Stimulated activated CD4-positive, alpha-beta T cell treated with anti-CD3 and anti-CD28 coated beads, Interleukin-4, amount 100 ng/mL, for 48 hours (primary cell): ENCODE data around the gene CTNNBL1.
"Not testable (repeated sequence)": the region's sequence is repeated elsewhere in the genome, so short reads cannot be mapped to it uniquely, and the experiment has no call there.

Experiments used
- DNase-seq, 2 donors: peaks; one replicate each; pipeline ENCODE4 v3.0.0-alpha.2; 2020; ENCODE audit warnings: low read depth in 2 of 2

Gene CTNNBL1

DNA sequence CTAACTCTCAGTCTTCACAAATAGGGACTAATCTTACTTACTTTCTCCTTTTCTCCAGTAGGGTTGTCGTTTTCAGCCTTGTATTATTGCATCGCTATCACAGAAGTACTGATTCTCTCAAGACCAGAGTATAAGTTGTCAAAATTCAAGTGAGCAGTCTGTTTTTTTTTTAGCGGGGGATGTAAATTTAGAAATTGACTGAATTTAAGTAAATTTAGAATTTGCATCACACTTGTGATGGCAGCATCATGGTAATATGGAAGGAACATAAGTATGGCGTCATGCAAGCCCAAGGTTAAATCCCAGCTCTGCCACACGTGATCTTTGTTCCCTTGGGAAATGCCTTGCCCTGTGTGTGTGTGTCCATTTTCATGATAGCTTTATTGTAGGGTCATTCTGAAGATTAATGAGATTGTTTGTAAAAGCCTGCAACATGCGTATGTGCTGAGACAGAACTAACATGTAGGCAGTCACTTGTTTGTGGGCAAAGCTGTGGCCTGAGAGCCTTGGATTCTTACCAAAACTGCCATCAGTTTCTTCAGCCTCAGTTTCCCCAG lies 156.3 kb downstream of the CTNNBL1 start:
- no peak for DNase-seq

GRCh38 chr20:37850724-37851355 lies 157.0 kb downstream of the CTNNBL1 start:
- no peak for DNase-seq

- no peak for DNase-seq
Measured at GRCh38 chr20:37852666-37853065, 158.8 kb downstream of the CTNNBL1 start.

GRCh38 chr20:37853823-37854375 lies 160.1 kb downstream of the CTNNBL1 start:
- DNase-seq: no peak

- DNase-seq: not testable (repeated sequence)
Measured at GRCh38 chr20:37856034-37856433, 162.2 kb downstream of the CTNNBL1 start.

GRCh38 chr20:37856932-37857660 lies 163.3 kb downstream of the CTNNBL1 start:
- DNase-seq: no peak

DNA sequence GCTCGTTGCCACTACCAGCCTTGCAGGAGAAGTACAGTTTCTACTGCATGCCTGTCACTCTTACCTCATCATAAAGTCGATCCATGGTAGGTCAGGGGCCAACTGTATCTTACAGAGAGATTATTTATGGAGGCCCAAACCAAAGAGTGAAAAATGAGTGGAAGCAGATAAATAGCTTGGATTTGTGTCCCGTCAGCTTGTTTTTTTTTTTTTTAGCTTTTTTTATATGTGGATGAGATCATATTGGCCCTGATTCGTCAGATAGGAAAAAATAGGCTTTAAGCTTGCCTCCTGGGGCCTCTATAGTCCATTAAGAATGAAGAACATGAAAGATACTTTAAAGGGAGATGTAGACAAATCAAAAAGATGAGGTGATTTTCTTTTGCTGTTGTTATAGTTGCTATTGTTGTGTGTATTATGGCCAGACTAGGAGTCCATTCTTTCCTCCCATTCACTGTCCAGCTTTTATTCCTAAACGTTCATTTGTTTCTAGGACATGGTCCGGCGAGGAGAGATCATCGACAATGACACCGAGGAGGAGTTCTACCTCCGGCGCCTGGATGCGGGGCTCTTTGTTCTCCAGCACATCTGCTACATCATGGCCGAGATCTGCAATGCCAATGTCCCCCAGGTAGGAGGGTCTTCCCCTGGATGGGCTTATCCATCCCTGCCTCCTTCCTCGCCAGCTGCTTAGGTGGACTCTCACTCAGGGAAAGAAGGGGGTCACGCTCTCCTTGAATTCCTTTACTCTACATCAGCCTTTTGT lies 165.8 kb downstream of the CTNNBL1 start:
- DNase-seq: no peak

DNA sequence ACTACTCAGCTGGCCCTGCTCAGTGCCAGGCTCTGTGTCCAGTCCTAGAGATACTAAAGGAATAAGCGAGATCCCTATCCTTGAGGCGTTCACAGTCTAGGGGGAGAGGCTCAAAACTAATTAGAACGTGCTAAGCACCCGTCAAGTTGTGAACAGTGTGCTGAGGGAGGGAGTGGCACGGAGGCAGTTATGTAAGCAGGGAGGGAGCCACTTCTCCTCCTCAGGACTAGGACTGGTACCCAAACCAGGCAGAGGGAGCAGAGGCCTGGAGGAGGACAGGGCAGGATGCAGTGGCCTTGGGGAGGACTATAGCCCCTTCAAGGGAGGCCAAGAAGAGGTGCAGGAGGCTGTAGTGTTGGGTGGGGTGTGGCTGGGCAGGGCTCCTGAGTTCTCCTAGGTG lies 169.5 kb downstream of the CTNNBL1 start:
- no peak for DNase-seq

DNA sequence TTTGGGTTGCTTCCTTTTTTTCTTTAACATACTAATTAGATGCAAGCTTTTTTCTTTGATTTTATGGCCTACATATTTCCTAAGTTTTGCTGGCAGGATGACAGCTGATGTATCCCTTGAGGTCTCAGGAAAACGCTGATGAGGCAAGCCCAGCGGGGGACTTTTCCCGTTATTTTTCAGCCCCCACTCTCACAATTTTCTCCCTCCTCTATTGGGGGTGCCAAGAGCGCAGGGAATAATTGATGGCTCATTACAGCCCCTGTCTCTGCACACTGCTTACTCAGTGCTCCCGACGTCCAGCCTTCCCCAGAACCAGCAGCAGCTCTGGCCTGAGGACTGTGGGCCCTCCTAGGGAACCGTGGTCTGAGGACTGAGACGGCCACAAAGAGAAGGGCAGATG lies 170.5 kb downstream of the CTNNBL1 start:
- no peak for DNase-seq

- no peak for DNase-seq
Measured at GRCh38 chr20:37866051-37866450, 172.2 kb downstream of the CTNNBL1 start.

DNA sequence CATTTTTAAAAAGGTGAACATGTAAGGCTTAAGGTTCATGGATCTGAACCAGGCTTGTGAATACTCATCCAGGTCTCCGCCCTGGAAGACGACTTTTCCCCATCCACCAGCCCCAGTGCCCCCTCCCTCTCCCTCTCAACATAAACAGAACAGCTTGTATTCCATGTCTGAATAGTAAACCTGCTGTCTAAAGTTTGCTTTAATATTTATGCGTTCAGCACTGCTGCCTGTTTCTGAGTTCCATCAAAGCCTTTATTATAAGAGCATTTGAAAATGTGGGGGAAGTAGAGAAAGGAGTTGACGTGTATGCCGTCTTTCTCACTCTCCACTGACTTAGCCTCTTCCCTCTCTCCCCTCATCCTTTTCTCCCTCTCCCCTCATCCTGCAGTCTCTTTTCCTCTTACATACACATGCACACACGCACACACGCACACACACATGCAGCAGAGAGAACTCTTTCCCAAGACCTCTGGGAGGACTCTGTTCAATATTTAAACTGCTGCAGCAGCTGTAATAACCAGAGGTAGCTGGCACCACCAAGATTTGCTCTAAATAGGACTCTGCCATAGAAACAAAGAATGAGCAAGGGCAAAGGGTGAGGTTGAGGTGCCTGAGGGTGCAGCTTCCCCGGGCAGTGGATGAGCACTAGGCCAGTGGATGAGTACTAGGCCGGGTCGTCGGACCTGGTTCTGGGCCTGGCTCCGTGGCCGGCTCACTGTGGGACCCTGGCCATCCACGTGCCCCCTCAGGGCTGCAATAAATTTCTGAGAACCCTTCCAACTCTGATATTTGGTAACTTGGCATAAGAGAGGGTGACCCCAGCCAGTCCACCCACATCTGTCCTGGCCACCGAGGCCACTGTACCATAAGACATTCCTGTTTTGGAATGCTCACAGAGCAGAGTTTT lies 173.7 kb downstream of the CTNNBL1 start:
- DNase-seq: no peak

DNA sequence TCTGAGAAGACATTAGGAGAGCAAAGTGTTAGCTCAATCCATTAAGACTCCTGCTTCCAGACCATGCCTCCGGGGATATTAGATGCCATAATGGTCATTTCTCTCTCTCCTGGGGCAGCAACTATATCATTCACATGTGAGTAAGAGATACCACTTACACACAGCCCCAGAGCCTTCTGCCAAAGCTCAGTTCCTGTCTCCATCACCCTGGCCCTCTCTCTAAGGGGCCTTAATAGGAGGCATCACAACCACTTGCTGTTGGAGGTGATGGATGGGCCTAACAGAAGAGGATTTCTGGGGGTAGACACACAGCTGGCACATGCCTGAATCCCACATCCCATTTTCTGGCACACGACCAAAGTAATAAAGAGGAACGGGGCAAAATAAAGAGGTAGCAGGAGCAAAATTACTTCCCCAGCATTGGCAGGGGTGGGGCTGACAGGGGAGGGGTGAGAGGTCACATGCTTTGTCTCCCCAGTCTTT lies 175.1 kb downstream of the CTNNBL1 start:
- DNase-seq: no peak

- no peak for DNase-seq
Measured at GRCh38 chr20:37869334-37869861, 175.6 kb downstream of the CTNNBL1 start.

- DNase-seq: no peak
Measured at GRCh38 chr20:37870294-37870693, 176.5 kb downstream of the CTNNBL1 start.

GRCh38 chr20:37871751-37872150 lies 177.9 kb downstream of the CTNNBL1 start:
- no peak for DNase-seq

GRCh38 chr20:37872161-37872560 lies 178.3 kb downstream of the CTNNBL1 start:
- no peak for DNase-seq

DNA sequence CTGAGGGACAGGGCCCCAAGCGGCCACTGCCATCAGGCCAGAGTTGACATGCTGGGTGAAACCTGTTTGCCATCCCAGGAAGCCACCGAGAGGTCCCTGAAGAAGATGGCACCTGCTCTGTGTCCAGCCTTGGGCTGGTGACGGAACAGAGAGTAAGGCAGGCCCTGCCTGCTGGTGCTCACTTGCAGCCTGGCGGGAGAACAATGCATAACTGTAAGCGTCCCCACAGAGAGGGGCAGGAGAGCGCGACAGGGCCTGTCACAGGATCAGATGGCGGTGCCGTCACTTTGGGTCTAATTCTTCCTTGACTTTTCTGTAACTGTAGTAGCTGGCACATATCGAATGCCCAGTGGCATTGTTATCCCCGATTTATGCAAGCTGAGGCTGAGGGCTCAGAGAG lies 180.1 kb downstream of the CTNNBL1 start:
- DNase-seq: no peak

DNA sequence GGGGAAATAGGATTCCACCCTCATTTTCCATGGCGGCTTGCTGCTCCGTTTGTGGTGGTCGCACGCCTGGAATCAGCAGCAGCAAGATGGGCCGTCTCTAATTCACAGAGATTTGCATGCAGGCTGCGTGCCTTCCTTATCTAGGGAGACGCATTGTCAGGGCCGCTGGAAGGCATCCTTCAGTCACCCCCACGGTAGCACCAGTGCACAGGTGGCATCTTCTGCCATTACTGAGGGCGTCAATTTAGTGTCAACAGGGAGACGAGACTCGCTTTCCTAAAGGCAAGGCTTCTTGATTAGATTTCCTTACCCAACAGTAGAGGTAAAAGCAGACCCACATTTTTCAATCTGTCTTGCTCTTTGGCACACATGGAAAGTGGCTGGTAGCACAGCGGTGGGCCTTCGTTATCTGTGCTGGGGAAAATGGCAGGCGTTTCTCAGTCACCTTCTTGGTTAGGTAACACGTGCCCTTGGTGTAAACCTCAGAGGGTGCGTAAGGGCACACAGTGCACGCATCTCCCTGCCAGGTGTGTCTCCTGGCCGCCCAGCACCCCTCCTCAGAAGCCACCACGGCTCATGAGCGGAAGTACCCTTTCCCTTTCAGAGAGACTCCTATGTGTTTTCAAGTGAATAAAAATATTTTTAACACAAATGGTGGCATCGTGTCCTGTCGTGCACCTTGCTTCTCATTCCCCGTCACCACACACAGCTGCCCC lies 181.8 kb downstream of the CTNNBL1 start:
- no peak for DNase-seq

DNA sequence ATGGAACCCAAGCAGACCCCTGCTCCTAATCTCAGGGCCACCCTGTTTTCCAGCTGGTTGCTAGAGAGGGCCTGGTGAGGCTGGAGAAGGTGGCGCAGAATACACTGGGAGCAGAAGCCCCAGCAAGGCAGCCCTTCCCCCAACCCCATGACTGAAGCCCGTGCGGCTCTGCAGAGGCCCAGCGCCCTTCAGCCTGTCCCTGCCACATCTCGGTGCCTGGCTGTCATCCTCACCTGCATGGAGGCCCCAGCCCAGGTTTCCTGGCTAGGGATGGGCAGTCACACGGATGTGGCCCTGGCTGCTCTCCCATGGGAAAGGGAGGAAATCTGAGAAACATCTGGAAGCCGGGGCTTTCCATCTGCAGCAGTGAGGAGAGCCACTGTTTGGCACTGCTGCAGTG lies 183.0 kb downstream of the CTNNBL1 start:
- no peak for DNase-seq
